PC-3 (cell line): ENCODE data around the gene LINS1.

Source experiments
- EZH2 ChIP-seq: fragments of 300-600 bp; sonication (generic); IDR thresholded peaks from one replicate; pipeline ENCODE4 v1.6.1; 2017; ENCODE audit warnings: antibody characterized with exemption, mild to moderate bottlenecking, low read length; ENCODE audit not compliant: unreplicated experiment
- EZH2phosphoT487 ChIP-seq: fragments of 300-600 bp; sonication (generic); IDR thresholded peaks from 2 replicates; pipeline ENCODE4 v1.6.1; 2018; ENCODE audit warnings: mild to moderate bottlenecking, antibody characterized with exemption, low read length, borderline replicate concordance
- TF ChIP-seq, protein P1 (sequence below): fragments of 300-600 bp; sonication (generic); conservative IDR thresholded peaks from 2 replicates; pipeline ENCODE4 v1.5.1; 2017; ENCODE audit warnings: antibody characterized with exemption, low read depth, mild to moderate bottlenecking, low read length

DNA sequence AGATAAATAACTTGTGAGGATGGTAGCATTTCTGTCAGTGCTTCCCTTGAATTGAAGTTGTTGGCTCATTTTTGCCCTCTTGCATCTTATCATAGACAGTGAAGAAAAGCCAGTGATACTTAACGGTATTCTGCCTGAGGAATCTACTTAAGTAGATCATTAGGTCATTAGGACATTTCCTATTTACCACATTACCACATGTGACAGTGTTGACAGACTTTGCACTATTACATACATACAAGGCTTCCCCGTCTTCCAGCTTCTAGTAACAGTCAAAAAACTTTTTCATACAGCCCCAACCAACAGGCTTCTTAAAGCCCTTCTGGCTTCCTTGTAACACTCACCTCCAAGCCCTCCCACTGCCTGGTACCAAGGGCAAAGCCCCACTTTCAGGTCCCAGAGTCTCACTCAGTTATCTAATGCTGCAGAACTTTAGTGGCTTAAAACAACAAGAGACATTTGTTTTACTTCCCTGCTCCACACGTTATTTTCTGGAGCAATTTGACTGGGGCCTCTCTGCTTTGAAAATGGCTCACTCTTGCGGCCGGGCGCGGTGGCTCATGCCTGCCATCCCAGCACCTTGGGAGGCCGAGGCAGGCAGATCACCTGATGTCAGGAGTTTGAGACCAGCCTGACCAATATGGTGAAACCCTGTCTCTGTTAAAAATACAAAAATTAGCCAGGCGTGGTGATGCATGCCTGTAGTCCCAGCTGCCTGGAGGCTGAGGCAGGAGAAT lies 40.4 kb upstream of the LINS1 start:
- TF ChIP-seq, protein P1, sequence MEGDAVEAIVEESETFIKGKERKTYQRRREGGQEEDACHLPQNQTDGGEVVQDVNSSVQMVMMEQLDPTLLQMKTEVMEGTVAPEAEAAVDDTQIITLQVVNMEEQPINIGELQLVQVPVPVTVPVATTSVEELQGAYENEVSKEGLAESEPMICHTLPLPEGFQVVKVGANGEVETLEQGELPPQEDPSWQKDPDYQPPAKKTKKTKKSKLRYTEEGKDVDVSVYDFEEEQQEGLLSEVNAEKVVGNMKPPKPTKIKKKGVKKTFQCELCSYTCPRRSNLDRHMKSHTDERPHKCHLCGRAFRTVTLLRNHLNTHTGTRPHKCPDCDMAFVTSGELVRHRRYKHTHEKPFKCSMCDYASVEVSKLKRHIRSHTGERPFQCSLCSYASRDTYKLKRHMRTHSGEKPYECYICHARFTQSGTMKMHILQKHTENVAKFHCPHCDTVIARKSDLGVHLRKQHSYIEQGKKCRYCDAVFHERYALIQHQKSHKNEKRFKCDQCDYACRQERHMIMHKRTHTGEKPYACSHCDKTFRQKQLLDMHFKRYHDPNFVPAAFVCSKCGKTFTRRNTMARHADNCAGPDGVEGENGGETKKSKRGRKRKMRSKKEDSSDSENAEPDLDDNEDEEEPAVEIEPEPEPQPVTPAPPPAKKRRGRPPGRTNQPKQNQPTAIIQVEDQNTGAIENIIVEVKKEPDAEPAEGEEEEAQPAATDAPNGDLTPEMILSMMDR, result no peak
- TF ChIP-seq EZH2phosphoT487 (no peak), EZH2 (no peak)
